Measurements from ENCODE around the gene THOC2.

Gene THOC2

GRCh38 chrX:123665197-123665596 is 67.7 kb downstream of the THOC2 start:
- TF ChIP-seq FOXP2 (optimal IDR thresholded peaks at IDR 0.05; ENCODE audit: borderline replicate concordance, extremely low read depth, extremely low read length, insufficient read depth) (no peak), POLR2AphosphoS5 (IDR thresholded peaks at IDR 0.05; ENCODE audit: low read depth, low read length) (no peak), TAF1 (IDR thresholded peaks at IDR 0.05; ENCODE audit: borderline replicate concordance, insufficient read depth, low read length) (no peak), SIN3A (IDR thresholded peaks at IDR 0.05; ENCODE audit: borderline replicate concordance, insufficient read depth, low read length) (no peak), REST (IDR thresholded peaks at IDR 0.05; ENCODE audit: insufficient read depth in 1 of 2, low read depth in 2 of 2, low read length in 2 of 2) (no peak)

- TF ChIP-seq SIN3A (IDR thresholded peaks at IDR 0.05; ENCODE audit: borderline replicate concordance, insufficient read depth, low read length) = no peak
- no peak for TF ChIP-seq FOXP2 (optimal IDR thresholded peaks at IDR 0.05; ENCODE audit: borderline replicate concordance, extremely low read depth, extremely low read length, insufficient read depth)
- TF ChIP-seq POLR2AphosphoS5 (IDR thresholded peaks at IDR 0.05; ENCODE audit: low read depth, low read length) = no peak
- TF ChIP-seq REST (IDR thresholded peaks at IDR 0.05; ENCODE audit: insufficient read depth in 1 of 2, low read depth in 2 of 2, low read length in 2 of 2) = no peak
- TF ChIP-seq TAF1 (IDR thresholded peaks at IDR 0.05; ENCODE audit: borderline replicate concordance, insufficient read depth, low read length) = no peak
These were observed 84.6 kb downstream of the THOC2 start for GRCh38 chrX:123648028-123648810.

GRCh38 chrX:123647244-123647643 is 85.6 kb downstream of the THOC2 start:
- TF ChIP-seq POLR2AphosphoS5 (IDR thresholded peaks at IDR 0.05; ENCODE audit: low read depth, low read length) (no peak), SIN3A (IDR thresholded peaks at IDR 0.05; ENCODE audit: borderline replicate concordance, insufficient read depth, low read length) (no peak), REST (IDR thresholded peaks at IDR 0.05; ENCODE audit: insufficient read depth in 1 of 2, low read depth in 2 of 2, low read length in 2 of 2) (no peak), FOXP2 (optimal IDR thresholded peaks at IDR 0.05; ENCODE audit: borderline replicate concordance, extremely low read depth, extremely low read length, insufficient read depth) (no peak), TAF1 (IDR thresholded peaks at IDR 0.05; ENCODE audit: borderline replicate concordance, insufficient read depth, low read length) (no peak)

GRCh38 chrX:123629502-123629901 is 103.3 kb downstream of the THOC2 start:
- TF ChIP-seq TAF1 (IDR thresholded peaks at IDR 0.05; ENCODE audit: borderline replicate concordance, insufficient read depth, low read length) = no peak
- TF ChIP-seq FOXP2 (optimal IDR thresholded peaks at IDR 0.05; ENCODE audit: borderline replicate concordance, extremely low read depth, extremely low read length, insufficient read depth) = no peak
- TF ChIP-seq REST (IDR thresholded peaks at IDR 0.05; ENCODE audit: insufficient read depth in 1 of 2, low read depth in 2 of 2, low read length in 2 of 2) = no peak
- TF ChIP-seq POLR2AphosphoS5 (IDR thresholded peaks at IDR 0.05; ENCODE audit: low read depth, low read length) = no peak
- no peak for TF ChIP-seq SIN3A (IDR thresholded peaks at IDR 0.05; ENCODE audit: borderline replicate concordance, insufficient read depth, low read length)

Measured in PFSK-1 (cell line).